GM19328 (cell line): Measurements from ENCODE around the gene FGF9.

Experiments
- ATAC-seq: cut with Tn5 transposase; IDR thresholded peaks from one replicate; pipeline ENCODE4 v1.9.1; 2021; ENCODE audit warnings: mild to moderate bottlenecking, moderate library complexity; ENCODE audit not compliant: unreplicated experiment

Gene FGF9

DNA sequence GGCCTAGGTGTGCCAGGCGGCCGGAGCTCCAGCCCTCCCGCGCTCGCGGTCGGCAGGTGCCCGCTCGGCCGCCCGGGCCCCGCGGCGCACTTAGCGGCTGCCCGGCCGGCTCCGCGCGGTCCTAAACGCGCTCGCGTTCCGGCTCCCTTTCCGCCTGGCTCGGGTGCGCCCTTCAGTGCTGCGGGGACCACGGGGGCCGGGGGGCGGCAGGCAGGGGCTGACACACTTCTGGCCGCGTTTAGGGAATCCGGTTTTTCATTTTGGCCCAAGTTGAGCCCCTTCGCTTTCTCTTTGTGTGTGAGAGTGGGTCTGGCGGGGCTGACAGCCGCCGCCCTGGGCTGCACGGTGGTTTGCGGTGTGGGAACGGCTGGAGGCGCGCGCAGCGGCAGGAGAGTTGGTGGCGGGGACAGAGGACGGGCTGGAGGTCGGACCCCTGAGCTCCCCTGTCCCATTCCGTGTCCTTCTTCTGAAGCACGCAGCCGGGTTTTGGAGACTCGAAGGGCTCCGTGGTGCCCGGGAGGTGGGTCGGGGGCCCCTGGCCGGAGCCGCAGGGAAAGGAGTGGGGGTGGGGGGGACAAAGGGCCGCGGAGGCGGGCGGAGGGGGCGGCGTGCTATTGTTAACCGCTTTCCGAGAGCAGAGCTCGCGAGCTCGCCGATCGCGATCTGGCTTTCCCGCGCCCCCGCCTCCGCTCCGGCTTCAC lies 3.1 kb downstream of the FGF9 start:
- ATAC-seq: no peak

GRCh38 chr13:21674490-21675009 lies 3.7 kb downstream of the FGF9 start:
- ATAC-seq: no peak

DNA sequence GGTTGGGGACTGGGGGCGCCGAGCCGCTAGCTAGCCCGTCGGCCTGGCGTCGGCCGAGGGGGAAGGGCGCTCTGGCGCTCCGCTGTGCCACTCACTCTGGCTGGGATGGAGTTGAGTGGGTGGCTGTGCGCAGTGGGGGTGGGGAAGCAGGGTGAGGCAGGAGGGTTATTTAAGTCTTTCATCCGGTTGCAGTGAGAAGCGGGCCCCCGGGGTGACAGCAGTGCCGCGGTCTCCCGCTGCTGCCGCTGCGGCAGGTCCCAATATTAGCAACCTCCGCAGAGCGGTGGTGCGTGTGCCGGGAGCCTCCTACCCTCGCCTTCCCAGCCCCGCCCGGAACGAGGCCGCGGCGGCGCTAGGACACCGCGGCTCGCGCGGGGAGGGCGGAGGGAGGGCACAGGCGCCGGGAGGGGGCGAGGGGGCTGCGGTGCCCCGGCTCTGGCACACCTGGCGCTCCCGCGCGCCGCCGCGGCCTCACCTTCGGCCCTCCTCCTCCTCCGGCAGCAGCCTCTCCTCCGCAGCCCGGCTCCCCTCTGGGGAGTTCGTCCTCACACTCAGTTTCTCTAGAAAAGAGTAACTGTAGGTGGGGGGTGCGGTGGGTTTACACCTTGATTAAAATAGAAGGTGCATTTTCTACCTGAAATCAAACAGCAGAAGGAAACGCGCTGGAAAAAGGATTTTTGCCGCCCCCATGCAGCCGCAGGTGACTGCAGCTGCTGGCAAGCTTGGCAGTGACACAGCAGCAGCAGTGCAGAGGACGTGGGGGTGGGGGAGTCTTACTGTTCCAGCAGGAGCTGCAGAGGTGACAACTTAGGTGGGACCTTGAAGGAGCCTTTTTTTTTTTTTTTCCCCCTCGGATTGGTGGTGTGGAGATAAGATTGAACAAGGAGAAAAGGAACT lies 4.5 kb downstream of the FGF9 start:
- ATAC-seq: no peak

GRCh38 chr13:21676611-21677021 lies 5.7 kb downstream of the FGF9 start:
- no peak for ATAC-seq

GRCh38 chr13:21677075-21677623 lies 6.3 kb downstream of the FGF9 start:
- no peak for ATAC-seq

DNA sequence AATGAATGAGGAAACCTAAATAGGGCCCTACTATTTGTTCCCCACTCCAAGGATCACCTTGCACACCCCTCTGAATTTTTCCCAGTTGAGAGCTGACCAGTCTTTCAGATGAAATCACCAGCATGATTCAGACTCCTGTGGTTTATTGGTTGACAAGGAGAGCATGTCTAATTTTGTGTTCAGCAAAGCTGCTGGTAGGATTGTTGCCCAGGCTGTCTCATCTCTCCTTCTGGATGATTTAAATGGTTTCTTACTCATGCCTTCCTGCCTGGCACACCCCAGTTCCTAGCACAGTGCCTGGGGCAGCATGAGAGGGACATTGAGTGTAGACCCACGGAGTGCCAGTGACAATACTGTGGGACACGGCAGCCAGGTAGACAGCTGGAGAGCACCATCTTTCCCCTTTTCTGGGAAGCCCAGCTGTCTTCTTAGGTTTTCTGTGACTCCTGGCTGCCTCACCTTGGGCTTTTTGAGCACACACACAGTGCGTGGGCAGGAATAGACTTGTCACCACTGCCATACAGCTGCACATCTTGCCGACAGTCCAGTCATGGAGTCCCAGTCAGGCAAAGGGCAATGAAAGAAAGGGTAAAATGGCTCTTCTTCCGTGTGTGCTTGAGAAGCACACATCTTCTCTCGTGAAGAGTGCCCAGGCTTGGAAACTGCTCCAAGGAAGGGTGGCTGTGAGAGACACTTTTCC lies 12.3 kb downstream of the FGF9 start:
- ATAC-seq: no peak

- ATAC-seq: no peak
These were observed 13.7 kb downstream of the FGF9 start for GRCh38 chr13:21684576-21684975.

GRCh38 chr13:21685485-21686064 lies 14.7 kb downstream of the FGF9 start:
- ATAC-seq: no peak

GRCh38 chr13:21686751-21687391 lies 16.0 kb downstream of the FGF9 start:
- peak; percentile 79 for ATAC-seq

- no peak for ATAC-seq
These were observed 17.2 kb downstream of the FGF9 start for GRCh38 chr13:21688056-21688455.

GRCh38 chr13:21689097-21689496 lies 18.2 kb downstream of the FGF9 start:
- no peak for ATAC-seq

DNA sequence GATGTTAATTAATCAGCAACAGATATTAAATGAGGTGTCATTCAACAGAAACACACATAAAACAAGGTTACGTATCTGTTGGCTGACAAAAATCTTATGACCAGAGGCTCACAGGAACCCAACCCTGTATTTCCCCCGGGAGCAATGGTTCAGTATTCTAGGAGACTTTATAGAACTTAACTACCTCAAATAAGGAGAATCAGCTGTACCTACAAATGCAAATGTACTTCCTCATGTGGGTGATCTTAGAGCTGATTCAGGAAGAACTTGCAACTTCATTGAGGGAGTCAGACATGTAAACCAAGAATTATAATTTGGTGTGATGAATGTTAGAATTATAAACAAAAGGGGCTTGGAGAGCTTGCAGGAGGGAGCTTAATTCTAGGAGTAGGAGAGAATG lies 20.1 kb downstream of the FGF9 start:
- no peak for ATAC-seq

DNA sequence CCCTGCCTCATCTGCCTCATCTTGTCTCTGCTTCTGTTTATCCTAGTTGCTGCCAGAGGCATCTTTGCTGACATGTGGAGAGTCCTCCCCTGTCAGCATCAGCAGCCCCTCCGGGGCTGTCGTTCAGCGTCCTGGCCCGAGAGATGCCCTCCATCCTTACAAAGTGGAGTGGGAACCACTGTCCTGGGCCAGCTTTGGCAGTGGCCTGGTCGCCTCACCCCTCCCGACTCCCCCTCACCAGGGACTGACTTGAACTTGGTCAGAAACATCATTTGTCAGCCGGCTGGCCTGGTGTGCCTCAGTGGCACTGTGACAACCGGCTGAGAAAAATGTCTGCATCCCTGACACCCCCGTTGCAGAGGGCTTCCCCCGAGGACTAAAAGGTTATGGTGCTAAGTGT lies 20.6 kb downstream of the FGF9 start:
- no peak for ATAC-seq

DNA sequence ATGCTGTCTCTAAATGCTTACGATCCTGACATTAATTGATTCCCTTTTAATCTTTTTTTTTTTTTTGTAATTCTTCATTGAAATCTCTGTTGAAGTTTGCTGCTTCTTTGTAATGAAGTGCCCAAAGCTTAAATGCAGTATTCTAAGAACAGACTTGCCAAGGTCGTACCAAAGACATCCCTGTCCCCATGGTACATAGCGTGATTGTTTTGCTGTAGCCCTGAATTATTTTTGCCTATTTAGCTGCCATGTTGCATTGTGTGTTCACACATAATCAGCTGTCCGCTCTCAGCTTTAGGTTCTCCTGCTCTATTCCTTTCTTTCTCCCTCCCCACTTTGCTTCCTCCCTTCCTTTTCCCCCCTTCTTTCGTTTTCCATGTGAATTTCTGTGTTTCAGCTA lies 21.1 kb downstream of the FGF9 start:
- no peak for ATAC-seq

- ATAC-seq: no peak
These were observed 24.0 kb downstream of the FGF9 start for GRCh38 chr13:21694831-21695230.

- ATAC-seq: no peak
These were observed 24.7 kb downstream of the FGF9 start for GRCh38 chr13:21695546-21695945.

GRCh38 chr13:21696865-21697448 lies 26.1 kb downstream of the FGF9 start:
- no peak for ATAC-seq

DNA sequence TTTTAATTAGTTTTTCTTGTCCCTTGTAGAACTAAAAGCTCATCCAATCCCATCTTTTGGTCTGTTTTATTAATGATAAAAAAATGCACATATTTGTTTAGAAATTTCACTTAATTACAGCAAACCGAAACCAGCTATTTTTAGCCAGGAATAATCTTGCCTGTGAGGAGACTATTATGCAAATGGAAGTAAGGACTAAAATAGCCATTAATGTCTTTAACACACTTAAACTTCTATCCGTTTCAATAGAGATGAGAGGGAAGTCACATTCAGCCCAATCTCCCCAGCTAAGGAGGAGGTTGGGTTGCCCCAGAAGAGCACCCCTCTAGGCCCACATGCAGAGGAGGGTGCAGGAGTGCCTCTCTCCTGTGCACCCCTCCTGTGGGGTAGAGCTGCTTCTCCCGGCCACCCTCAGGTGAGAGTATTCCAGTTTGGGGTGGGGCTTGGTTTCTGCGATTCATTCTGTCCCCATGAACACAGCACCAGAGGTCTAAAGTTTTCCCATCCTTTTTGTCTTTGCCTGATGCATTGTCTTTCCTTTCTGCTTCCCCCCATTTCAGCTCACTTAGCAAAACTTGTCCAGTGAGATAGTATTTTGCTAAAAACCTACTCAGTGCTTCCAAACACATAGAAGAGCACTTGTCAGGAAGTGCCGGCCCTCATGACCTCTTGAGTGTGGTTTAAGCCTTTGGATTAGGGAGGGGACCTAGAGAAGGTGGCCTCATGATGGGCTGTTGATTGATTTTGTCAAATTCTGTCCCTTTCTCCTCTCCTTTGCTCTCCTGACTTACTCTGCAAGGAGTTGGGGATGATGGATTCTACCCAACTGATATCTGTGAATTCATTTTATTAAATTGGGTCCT lies 28.2 kb downstream of the FGF9 start:
- no peak for ATAC-seq

- ATAC-seq: no peak
These were observed 30.6 kb downstream of the FGF9 start for GRCh38 chr13:21701460-21701859.
